Adrenal gland (tissue), 5 donors: Measurements from ENCODE around the gene HTN3.

ENCODE experiments used
- CTCF ChIP-seq, 6 experiments: fragments of 450-650 bp in 4 of 6; fragments of 200-600 bp in 2 of 6; sonication (generic) in 1 of 6; IDR thresholded peaks; 1 replicate in 5 of 6; 2 replicates in 1 of 6; pipeline versions ENCODE4 v1.5.1 to v1.8.0; 2016 to 2021; ENCODE audit warnings: antibody characterized with exemption in 6 of 6, mild to moderate bottlenecking in 2 of 6, moderate library complexity in 1 of 6
- POLR2A ChIP-seq, 2 donors: fragments of 450-650 bp; IDR thresholded peaks; one replicate each; pipeline ENCODE4 v1.6.1; 2017; ENCODE audit warnings: antibody characterized with exemption in 2 of 2, mild to moderate bottlenecking in 2 of 2, moderate library complexity in 1 of 2
- donor health status: DM: no; HTN: no; CAD: no.

GRCh38 chr4:69994782-69995181, 33.5 kb upstream of the HTN3 start:
- TF ChIP-seq POLR2A (IDR thresholded peaks at IDR 0.05) (no peak), CTCF (IDR thresholded peaks at IDR 0.05) (no peak)
